T-cell (primary cell): ENCODE measurements around the gene IRX2. TPM values are rescaled to one million over a fixed set of nuclear protein-coding genes. Genes with fewer than 3 reads are reported as not detected.

Experiments used
- ATAC-seq, 4 experiments: fragments of 200-7000 bp in 3 of 4; fragments of 150-1000 bp in 1 of 4; cut with Tn5 transposase; replicated peaks in 1 of 4; 1 replicate in 3 of 4; 2 replicates in 1 of 4; pipeline ENCODE4 v1.10.0; 2021; ENCODE audit warnings: moderate library complexity in 3 of 4, mild to moderate bottlenecking in 2 of 4, moderate number of reproducible peaks in 1 of 4
- CTCF ChIA-PET, 2 donors: fragments of 300-600 bp; sonication (Branson Sonifier 250); formaldehyde crosslinking; loops; one replicate each; lab custom pipeline; 2022; ENCODE audit warnings: antibody characterized with exemption in 2 of 2; lab: Charles Lee
- POLR2A ChIA-PET, 2 donors: fragments of 300-600 bp; sonication (Branson Sonifier 250); formaldehyde crosslinking; loops; one replicate each; lab custom pipeline; 2022; ENCODE audit warnings: antibody characterized with exemption in 2 of 2; lab: Charles Lee
- DNase-seq, 35 experiments: peaks; one replicate each; pipeline versions ENCODE4 v3.0.0 to v3.0.0-alpha.2; 2013 to 2023
- H3K27ac ChIP-seq: one replicate; pipeline ENCODE4 v1.5.1; 2013; ENCODE audit warnings: low read length
- H3K27me3 ChIP-seq, 2 experiments: replicated peaks in 1 of 2; 1 replicate in 1 of 2; 2 replicates in 1 of 2; pipeline versions ENCODE4 v1.6.1 to v1.7.0; 2013; ENCODE audit warnings: low read length in 1 of 2, mixed read lengths in 1 of 2; ENCODE audit not compliant: control insufficient read depth in 2 of 2, insufficient read depth in 2 of 2; ENCODE audit errors: extremely low read depth in 1 of 2
- H3K36me3 ChIP-seq, 2 donors: 1 replicate in 1 of 2; 2 replicates in 1 of 2; pipeline versions ENCODE4 v1.6.1 to v1.7.0; 2013; ENCODE audit warnings: low read length in 1 of 2; ENCODE audit not compliant: control insufficient read depth in 2 of 2, insufficient read depth in 1 of 2; ENCODE audit errors: extremely low read depth in 1 of 2
- H3K4me1 ChIP-seq, 2 experiments: 1 replicate in 1 of 2; 2 replicates in 1 of 2; pipeline versions ENCODE4 v1.6.1 to v1.7.0; 2013; ENCODE audit warnings: low read length in 2 of 2, mixed read lengths in 1 of 2; ENCODE audit not compliant: insufficient read depth in 2 of 2, control insufficient read depth in 1 of 2; ENCODE audit errors: extremely low read depth in 1 of 2
- H3K4me3 ChIP-seq, 2 donors: 1 replicate in 1 of 2; 2 replicates in 1 of 2; pipeline versions ENCODE4 v1.5.1 to v1.7.0; 2013; ENCODE audit warnings: mild to moderate bottlenecking in 2 of 2, low read length in 1 of 2, moderate library complexity in 1 of 2; ENCODE audit not compliant: control insufficient read depth in 1 of 2; ENCODE audit errors: extremely low read depth in 1 of 2
- H3K9me3 ChIP-seq: 2 replicates; pipeline ENCODE4 v1.7.0; 2013
- H3K27ac Mint-ChIP-seq, 2 donors: one replicate each; pipeline ENCODE4 v1.8.0; 2020 to 2021; ENCODE audit warnings: mild to moderate bottlenecking in 2 of 2, mixed read lengths in 2 of 2
- H3K27me3 Mint-ChIP-seq, 2 donors: one replicate each; pipeline ENCODE4 v1.8.0; 2021 to 2022; ENCODE audit warnings: mixed read lengths in 2 of 2
- H3K36me3 Mint-ChIP-seq: one replicate; pipeline ENCODE4 v1.8.0; 2021; ENCODE audit warnings: mixed read lengths
- H3K4me1 Mint-ChIP-seq, 3 donors: one replicate each; pipeline ENCODE4 v1.8.0; 2020 to 2022; ENCODE audit warnings: mixed read lengths in 3 of 3, mild to moderate bottlenecking in 1 of 3
- H3K4me3 Mint-ChIP-seq, 3 donors: one replicate each; pipeline ENCODE4 v1.8.0; 2020 to 2022; ENCODE audit warnings: mild to moderate bottlenecking in 3 of 3, mixed read lengths in 3 of 3, moderate library complexity in 3 of 3
- H3K9me3 Mint-ChIP-seq, 3 donors: one replicate each; pipeline ENCODE4 v1.8.0; 2020 to 2022; ENCODE audit warnings: mixed read lengths in 3 of 3
- WGBS: methylation state at CpG from one replicate; pipeline ENCODE4 v1.1.5; 2013; ENCODE audit warnings: missing lambda C conversion rate; ENCODE audit not compliant: insufficient coverage; 5-methylcytosine and 5-hydroxymethylcytosine counted together
- total RNA-seq, 35 experiments: library from RNA in 6 of 35; stranded (reverse) in 6 of 35; fragments of 120-200 nt in 1 of 35; gene quantifications; one replicate each; pipeline versions ENCODE4 v1.2.1 to v1.2.4 and lab custom pipeline; 2013 to 2026

Gene IRX2
- total RNA-seq, 5 donors from 2014 or later (not counting 1 experiment from before 2014, with no cell fraction given), result 0.13 to 0.26 TPM; not detected in 3

DNA sequence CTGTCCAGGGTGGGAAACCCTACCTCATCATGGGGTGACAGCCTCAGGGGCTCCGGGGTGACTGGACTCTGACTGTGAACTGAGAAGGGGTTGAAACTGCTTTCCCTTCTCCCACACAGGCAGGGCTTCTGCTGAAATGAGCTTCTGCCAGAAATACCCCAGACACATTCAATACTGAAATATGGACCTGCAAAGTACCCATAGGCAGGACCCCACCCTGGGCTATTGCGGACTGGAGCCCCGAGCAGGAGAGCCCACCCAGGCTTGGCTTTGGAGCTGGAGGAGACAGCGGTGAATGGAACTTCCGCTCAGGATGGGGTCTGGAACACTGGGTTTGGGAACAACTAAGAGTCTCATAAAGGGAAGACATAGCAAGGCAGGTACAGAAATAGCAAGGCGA is 37.5 kb downstream of the IRX2 start:
- Mint-ChIP-seq H3K27ac (no peak overlapping the region), H3K4me3 (no peak overlapping the region), H3K36me3 (no peaks in the 10 kb centered on the region), H3K27me3 (peaks cover 0 to 4% of the 10 kb centered on the region in 2 donors), H3K4me1 (no peaks in the 10 kb centered on the region), H3K9me3 (peaks cover 0 to 11% (median 0%) of the 10 kb centered on the region in 3 donors)
- Histone ChIP-seq H3K27me3 (no peaks in the 10 kb centered on the region), H3K4me3 (no peak overlapping the region), H3K36me3 (no peaks in the 10 kb centered on the region), H3K4me1 (no peaks in the 10 kb centered on the region), H3K9me3 (no peaks in the 10 kb centered on the region), H3K27ac (no peak overlapping the region)
- WGBS, result 87% methylated on average over 4 of the region's 6 CpGs
- CTCF ChIA-PET, result no interaction called here
- ATAC-seq, result no peak
- POLR2A ChIA-PET, result no interaction called here
- no peak for DNase-seq

DNA sequence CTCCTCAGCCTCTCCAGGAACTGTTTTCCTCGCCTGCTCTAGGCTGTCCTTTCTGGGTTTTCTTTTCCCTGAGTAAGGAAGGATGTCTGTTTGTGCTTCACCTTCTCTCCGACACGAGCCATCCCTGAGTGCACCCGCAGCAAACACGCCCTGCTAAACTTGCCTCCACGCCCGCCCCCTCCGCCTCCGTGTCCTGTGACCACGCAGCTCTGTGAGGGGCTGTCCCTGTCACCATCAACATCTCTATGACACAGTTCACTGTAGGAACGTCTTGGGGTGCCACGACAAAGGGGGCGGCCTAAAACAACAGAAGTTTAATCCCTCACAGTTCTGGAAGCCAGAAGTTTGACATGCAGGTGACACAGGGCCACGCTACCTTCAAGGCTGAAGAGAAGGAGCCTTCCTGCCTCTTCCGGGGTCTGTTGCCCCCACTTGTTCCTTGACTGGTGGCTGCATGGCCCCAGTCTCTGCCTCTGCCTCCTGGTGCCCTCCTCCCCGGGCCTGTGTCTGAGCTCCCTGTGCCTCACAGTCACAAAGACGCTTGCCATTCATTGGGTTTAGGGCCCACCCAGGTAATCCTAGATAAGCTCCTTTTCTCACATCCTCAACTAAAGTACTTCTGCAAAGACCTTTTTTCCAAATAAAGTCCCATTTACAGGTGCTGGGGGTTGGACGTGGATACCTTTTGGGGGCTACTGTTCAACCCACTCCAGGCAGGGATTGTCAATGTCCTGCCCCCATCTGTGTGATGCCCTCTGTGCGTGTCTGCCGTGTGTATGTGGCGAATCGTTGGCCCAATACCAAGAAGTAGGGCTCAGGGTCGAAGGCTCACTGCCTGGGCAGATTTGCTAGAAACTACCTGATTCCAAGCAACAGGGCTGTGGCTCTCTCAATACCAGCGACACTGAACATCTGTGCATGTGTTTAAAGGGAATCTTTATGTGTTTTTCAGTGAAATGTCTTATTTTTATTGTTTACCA is 39.7 kb downstream of the IRX2 start:
- H3K27me3 Mint-ChIP-seq, result no peaks in the 10 kb centered on the region
- no peaks in the 10 kb centered on the region for H3K4me1 Mint-ChIP-seq
- WGBS, result 81% methylated on average over 20 of the region's 24 CpGs
- H3K9me3 Mint-ChIP-seq, result no peaks in the 10 kb centered on the region
- no peaks in the 10 kb centered on the region for H3K4me1 ChIP-seq
- CTCF ChIA-PET, result no interaction called here
- H3K4me3 ChIP-seq, result no peak overlapping the region
- H3K27ac ChIP-seq, result no peak overlapping the region
- no peaks in the 10 kb centered on the region for H3K9me3 ChIP-seq
- no peak overlapping the region for H3K27ac Mint-ChIP-seq
- no peak overlapping the region for H3K4me3 Mint-ChIP-seq
- DNase-seq, result no peak
- no peaks in the 10 kb centered on the region for H3K27me3 ChIP-seq
- no peak for ATAC-seq
- POLR2A ChIA-PET, result no interaction called here
- H3K36me3 ChIP-seq, result no peaks in the 10 kb centered on the region
- H3K36me3 Mint-ChIP-seq, result no peaks in the 10 kb centered on the region

DNA sequence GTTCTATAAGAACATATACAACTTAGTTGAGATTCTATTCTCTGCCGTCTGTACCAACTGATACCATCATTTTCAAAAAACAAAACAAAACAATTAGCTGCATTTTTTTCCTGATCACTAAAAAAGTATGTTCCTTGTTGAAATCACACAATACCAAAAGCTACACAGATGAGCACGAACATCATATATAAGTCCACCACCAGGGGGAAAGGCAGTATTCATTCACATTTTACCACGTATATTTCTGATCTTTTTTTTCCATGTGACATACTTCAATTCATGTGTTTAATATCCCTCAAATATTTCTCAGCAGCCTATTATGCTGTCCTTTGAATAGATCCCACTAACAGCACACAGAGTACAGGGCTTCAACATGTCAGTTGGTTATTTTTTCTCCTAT is 40.6 kb downstream of the IRX2 start:
- H3K4me3 Mint-ChIP-seq, result no peak overlapping the region
- no peaks in the 10 kb centered on the region for H3K27me3 ChIP-seq
- DNase-seq (no peak), ATAC-seq (no peak)
- H3K9me3 Mint-ChIP-seq, result no peaks in the 10 kb centered on the region
- POLR2A ChIA-PET, result no interaction called here
- H3K4me1 Mint-ChIP-seq, result no peaks in the 10 kb centered on the region
- H3K27ac ChIP-seq, result no peak overlapping the region
- no peak overlapping the region for H3K27ac Mint-ChIP-seq
- no peaks in the 10 kb centered on the region for H3K4me1 ChIP-seq
- H3K36me3 ChIP-seq, result no peaks in the 10 kb centered on the region
- H3K4me3 ChIP-seq, result no peak overlapping the region
- no peaks in the 10 kb centered on the region for H3K27me3 Mint-ChIP-seq
- no peaks in the 10 kb centered on the region for H3K9me3 ChIP-seq
- CTCF ChIA-PET, result no interaction called here
- 56% methylated on average over 3 of the region's 3 CpGs for WGBS
- no peaks in the 10 kb centered on the region for H3K36me3 Mint-ChIP-seq

DNA sequence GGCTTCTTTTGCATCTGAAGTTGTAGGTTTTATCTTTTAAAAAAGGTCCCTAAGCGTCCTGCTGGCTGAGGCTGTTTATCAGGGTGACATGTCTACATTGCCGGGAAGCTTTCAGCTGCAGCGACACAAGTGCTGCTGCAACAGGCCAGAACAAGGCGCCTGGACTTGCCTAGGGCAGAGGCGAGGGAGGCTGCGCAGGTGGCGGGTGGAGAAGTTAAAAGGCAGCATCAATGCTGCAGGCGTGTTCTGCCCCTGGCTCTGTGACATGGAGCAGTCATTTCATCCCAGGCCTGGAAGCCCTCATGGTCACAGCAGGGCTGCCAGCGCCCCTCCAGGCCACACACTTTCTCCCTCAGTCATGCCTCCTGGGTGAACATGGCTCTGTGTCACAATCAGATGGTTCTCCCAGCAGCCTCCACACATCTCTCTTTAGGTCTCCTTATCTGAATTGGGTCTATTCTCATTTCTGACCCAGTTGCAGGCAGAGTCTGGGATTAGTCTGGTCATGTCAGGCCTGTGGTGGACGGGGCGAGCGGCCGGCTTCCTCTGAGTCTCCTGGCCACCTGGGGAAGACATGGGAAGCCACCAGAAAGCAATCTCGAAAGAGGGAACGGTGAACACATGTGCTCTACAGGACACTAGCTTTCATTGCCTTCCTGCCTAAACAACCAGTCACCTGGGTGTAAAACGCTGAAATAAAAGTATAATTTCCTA is 41.3 kb downstream of the IRX2 start:
- no peak overlapping the region for H3K27ac ChIP-seq
- Mint-ChIP-seq H3K4me3 (no peak overlapping the region), H3K27ac (no peak overlapping the region), H3K9me3 (no peaks in the 10 kb centered on the region), H3K27me3 (peaks cover 0 to 4% of the 10 kb centered on the region in 2 donors), H3K4me1 (no peaks in the 10 kb centered on the region), H3K36me3 (no peaks in the 10 kb centered on the region)
- CTCF ChIA-PET, result no interaction called here
- no peak overlapping the region for H3K4me3 ChIP-seq
- no peaks in the 10 kb centered on the region for H3K4me1 ChIP-seq
- no peaks in the 10 kb centered on the region for H3K9me3 ChIP-seq
- no peaks in the 10 kb centered on the region for H3K36me3 ChIP-seq
- no peak for DNase-seq
- ATAC-seq, result no peak
- H3K27me3 ChIP-seq, result peaks cover 0 to 2% of the 10 kb centered on the region in 2 experiments
- 87% methylated on average over 12 of the region's 16 CpGs for WGBS
- POLR2A ChIA-PET, result no interaction called here

DNA sequence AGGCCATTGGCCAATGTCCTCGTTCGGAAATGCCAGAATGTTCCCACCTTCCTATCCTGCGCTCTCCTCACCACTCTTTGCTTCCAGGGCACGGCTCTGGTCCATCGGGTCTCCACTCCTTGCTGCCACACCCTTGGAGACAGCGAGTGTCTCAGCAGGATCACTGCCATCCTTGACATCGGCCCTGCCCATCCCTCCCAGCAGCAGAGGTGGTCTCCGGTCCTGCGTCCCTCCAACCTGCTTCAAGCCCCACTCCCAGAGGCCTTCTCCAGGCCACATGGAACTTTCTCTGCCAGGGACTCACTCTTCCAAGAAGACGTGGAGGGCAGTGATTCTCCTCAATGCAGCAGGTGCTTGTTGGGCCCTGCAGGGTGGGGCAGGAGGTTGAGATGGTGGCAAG is 42.7 kb downstream of the IRX2 start:
- CTCF ChIA-PET, result no interaction called here
- Mint-ChIP-seq H3K4me1 (no peaks in the 10 kb centered on the region), H3K27me3 (peaks cover 0 to 4% of the 10 kb centered on the region in 2 donors), H3K36me3 (no peaks in the 10 kb centered on the region), H3K4me3 (no peak overlapping the region), H3K27ac (no peak overlapping the region), H3K9me3 (no peaks in the 10 kb centered on the region)
- WGBS, result 81% methylated on average over 8 of the region's 10 CpGs
- no peaks in the 10 kb centered on the region for H3K4me1 ChIP-seq
- no peak overlapping the region for H3K27ac ChIP-seq
- H3K36me3 ChIP-seq, result no peaks in the 10 kb centered on the region
- POLR2A ChIA-PET, result no interaction called here
- ATAC-seq (no peak), DNase-seq (no peak)
- H3K27me3 ChIP-seq, result peaks cover 0 to 5% of the 10 kb centered on the region in 2 experiments
- H3K9me3 ChIP-seq, result no peaks in the 10 kb centered on the region
- H3K4me3 ChIP-seq, result no peak overlapping the region

DNA sequence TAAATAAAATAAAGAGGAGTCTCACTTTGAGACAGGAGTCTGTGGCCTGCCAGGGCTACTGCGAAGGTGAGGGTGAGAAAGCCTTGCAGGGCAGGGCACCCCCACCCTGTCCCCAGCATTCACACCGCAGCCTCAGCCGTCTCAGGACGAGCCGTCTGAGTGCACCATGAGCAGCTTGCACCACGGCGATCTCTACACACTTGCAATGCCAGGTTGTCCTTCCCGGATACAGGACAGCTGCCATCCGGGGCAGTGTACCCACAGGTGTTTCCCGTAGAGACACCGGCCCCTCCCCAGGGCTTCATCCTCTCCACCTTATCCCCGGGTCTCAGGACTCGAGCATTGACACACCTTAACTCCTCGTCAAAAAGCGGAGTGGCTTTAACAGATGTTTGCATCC is 43.3 kb downstream of the IRX2 start:
- H3K36me3 ChIP-seq, result no peaks in the 10 kb centered on the region
- whole genome bisulfite sequencing, result 95% methylated on average over 10 of the region's 15 CpGs
- Mint-ChIP-seq H3K4me1 (no peaks in the 10 kb centered on the region), H3K4me3 (no peak overlapping the region), H3K36me3 (no peaks in the 10 kb centered on the region), H3K27ac (no peak overlapping the region), H3K27me3 (peaks cover 0 to 4% of the 10 kb centered on the region in 2 donors), H3K9me3 (no peaks in the 10 kb centered on the region)
- CTCF ChIA-PET, result no interaction called here
- H3K4me1 ChIP-seq, result no peaks in the 10 kb centered on the region
- peaks cover 0 to 5% of the 10 kb centered on the region in 2 experiments for H3K27me3 ChIP-seq
- no peak overlapping the region for H3K4me3 ChIP-seq
- no peaks in the 10 kb centered on the region for H3K9me3 ChIP-seq
- POLR2A ChIA-PET, result no interaction called here
- H3K27ac ChIP-seq, result no peak overlapping the region
- no peak for DNase-seq
- no peak for ATAC-seq
